Measurements from ENCODE around the gene JDP2. TPM values are rescaled to one million over a fixed set of nuclear protein-coding genes. Genes with fewer than 3 reads are reported as not detected.

JDP2 gene
- polyA plus RNA-seq, 1 of the 3 experiments (the other 2 are of a cell fraction), result 22.3 TPM

DNA sequence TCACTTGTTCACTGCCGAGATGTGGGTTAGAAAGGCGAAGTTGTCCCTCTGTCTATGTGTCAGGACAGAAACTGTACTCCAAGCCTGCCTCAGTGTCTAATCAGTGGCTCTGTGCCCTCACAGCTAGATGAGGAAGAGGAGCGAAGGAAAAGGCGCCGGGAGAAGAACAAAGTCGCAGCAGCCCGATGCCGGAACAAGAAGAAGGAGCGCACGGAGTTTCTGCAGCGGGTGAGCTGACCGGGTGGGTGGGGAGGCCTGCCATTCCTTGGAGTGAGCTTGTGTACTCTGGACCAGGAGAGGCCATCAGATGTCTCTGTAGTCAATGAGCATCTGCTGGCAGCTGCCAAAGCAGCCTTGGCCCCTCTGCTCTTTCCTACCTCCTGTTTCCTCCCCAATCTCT, 33.5 kb downstream of the JDP2 start:
- no peak for TF ChIP-seq YY1 (IDR thresholded peaks at IDR 0.05; ENCODE audit: low read depth)
- Histone ChIP-seq H3K4me1 (ENCODE audit: control insufficient read depth in 1 of 2, insufficient read depth in 2 of 2, low read depth in 1 of 2, low read length in 1 of 2) (peaks cover 0 to 15% of the 10 kb centered on the region in 2 experiments; a peak in 1 of 4 replicates), H3K36me3 (replicated peaks in 1 of 2; ENCODE audit: control insufficient read depth in 1 of 2, insufficient read depth in 2 of 2, low read length in 1 of 2) (peaks cover 6 to 12% of the 10 kb centered on the region in 2 experiments), H3K9me2 (no peaks in the 10 kb centered on the region), H3K79me2 (ENCODE audit: insufficient read depth) (peaks cover 10% of the 10 kb centered on the region; the same call in 1 of the 2 replicates), H3K27ac (ENCODE audit: low read depth in 2 of 2, low read length in 1 of 2) (no peak overlapping the region), H3K27me3 (ENCODE audit: insufficient read depth) (no peaks in the 10 kb centered on the region), H3K4me2 (no peak overlapping the region), H4K20me1 (ENCODE audit: insufficient read depth) (peaks cover 68% of the 10 kb centered on the region), H2AFZ (ENCODE audit: low read depth) (no peak overlapping the region), H3K9me3 (no peaks in the 10 kb centered on the region), H3K4me3 (ENCODE audit: low read depth in 2 of 2, low read length in 1 of 2) (no peak overlapping the region), H3K9ac (no peak overlapping the region), H3F3A (replicated peaks; ENCODE audit: insufficient read depth) (no peaks in the 10 kb centered on the region)
- WGBS (ENCODE audit: low lambda C conversion rate), result 94% methylated on average over 12 of the region's 12 CpGs
- no peak for DNase-seq
- POLR2A ChIA-PET, result no interaction called here
- CTCF ChIA-PET, result interaction anchor here (0.7 to 1.3 kb wide), 4 partner anchors 27 to 601 kb away, joined by 3 to 8 read pairs (median 4); no protein-coding TSS in a partner anchor

DNA sequence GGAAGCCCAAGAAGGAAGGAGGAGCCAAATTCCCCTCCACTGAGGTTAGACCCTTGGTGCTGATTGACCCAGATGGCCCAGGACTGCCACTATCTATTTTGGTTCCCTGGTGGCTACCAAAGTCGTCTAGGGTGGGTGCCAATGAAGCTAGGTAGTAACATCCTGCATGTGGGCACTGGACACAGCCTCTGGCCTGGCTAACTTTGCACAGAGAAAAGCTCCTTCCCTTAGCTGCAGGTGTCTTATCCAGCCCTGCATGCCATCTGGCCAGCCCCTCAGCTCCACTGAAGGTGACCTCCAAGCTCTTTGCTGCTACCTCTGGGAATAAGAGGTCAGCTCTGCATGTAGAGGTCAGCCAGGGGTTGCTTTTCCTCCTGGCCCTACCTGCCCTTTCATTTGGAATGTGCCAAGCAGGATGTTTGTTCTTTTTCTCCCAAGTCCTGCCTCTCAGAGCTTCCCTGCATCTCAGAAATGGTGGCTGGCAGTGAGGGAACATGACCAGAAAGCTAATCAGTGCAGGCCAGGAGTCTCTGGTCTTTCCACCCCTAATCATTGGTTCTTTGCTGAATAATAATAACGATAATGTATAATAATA, 34.0 kb downstream of the JDP2 start:
- POLR2A ChIA-PET, result no interaction called here
- Histone ChIP-seq H3K9me2 (no peaks in the 10 kb centered on the region), H3K36me3 (replicated peaks in 1 of 2; ENCODE audit: control insufficient read depth in 1 of 2, insufficient read depth in 2 of 2, low read length in 1 of 2) (peaks cover 6 to 12% of the 10 kb centered on the region in 2 experiments), H2AFZ (ENCODE audit: low read depth) (no peak overlapping the region), H3K4me3 (ENCODE audit: low read depth in 2 of 2, low read length in 1 of 2) (no peak overlapping the region), H3K79me2 (ENCODE audit: insufficient read depth) (peaks cover 6% of the 10 kb centered on the region; the same call in 1 of the 2 replicates), H3K27me3 (ENCODE audit: insufficient read depth) (no peaks in the 10 kb centered on the region), H3K27ac (ENCODE audit: low read depth in 2 of 2, low read length in 1 of 2) (no peak overlapping the region), H3K9me3 (no peaks in the 10 kb centered on the region), H3K9ac (no peak overlapping the region), H3K4me1 (ENCODE audit: control insufficient read depth in 1 of 2, insufficient read depth in 2 of 2, low read depth in 1 of 2, low read length in 1 of 2) (peaks cover 0 to 10% of the 10 kb centered on the region in 2 experiments; a peak in 1 of 4 replicates), H3F3A (replicated peaks; ENCODE audit: insufficient read depth) (no peaks in the 10 kb centered on the region), H4K20me1 (ENCODE audit: insufficient read depth) (peaks cover 65% of the 10 kb centered on the region), H3K4me2 (no peak overlapping the region)
- no peak for DNase-seq
- WGBS (ENCODE audit: low lambda C conversion rate), result 73% methylated on average over 2 of the region's 2 CpGs
- no peak for TF ChIP-seq MEF2A (IDR thresholded peaks at IDR 0.05; ENCODE audit: borderline replicate concordance, low read depth)
- CTCF ChIA-PET, result interaction anchor here (0.7 to 1.3 kb wide), 4 partner anchors 27 to 602 kb away, joined by 3 to 8 read pairs (median 4); no protein-coding TSS in a partner anchor

DNA sequence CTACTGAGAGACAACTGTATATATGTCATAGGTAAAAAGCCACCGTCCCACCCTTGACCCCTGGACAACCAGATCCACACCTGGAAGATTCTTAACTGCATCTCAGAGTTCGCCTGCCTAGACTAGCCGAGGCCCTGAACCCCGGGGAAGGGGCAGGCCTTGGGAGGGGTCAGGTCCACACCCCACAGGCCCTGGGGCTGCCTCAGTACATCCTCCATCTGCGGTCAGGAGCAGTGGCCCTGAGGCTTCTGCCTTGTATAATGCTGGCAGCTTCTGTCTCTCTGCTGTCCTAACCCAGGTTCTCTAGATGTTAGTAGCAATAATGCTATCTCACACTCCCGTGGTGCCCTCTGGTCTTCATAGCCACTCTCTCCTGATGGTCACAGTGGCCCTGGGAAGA, 36.8 kb downstream of the JDP2 start:
- no peaks in the 10 kb centered on the region for H3K9me2 ChIP-seq
- DNase-seq, result no peak
- H3K4me2 ChIP-seq, result no peak overlapping the region
- no peak overlapping the region for H3K4me3 ChIP-seq (ENCODE audit: low read depth in 2 of 2, low read length in 1 of 2)
- no peak overlapping the region for H3K9ac ChIP-seq
- H3K9me3 ChIP-seq, result no peaks in the 10 kb centered on the region
- 100% methylated on average over 3 of the region's 6 CpGs for WGBS (ENCODE audit: low lambda C conversion rate)
- H2AFZ ChIP-seq (ENCODE audit: low read depth), result no peak overlapping the region
- ChIA-PET CTCF (interaction anchor here (0.7 to 1.6 kb wide), 2 partner anchors 24 to 158 kb away, joined by 5 read pairs; no protein-coding TSS in a partner anchor), POLR2A (no interaction called here)
- TF ChIP-seq YY1 (IDR thresholded peaks at IDR 0.05; ENCODE audit: low read depth) (no peak), TAF1 (IDR thresholded peaks at IDR 0.05; ENCODE audit: borderline replicate concordance, low read depth, low read length) (no peak), RAD21 (IDR thresholded peaks at IDR 0.05; ENCODE audit: low read length) (no peak)
- TF ChIP-seq, protein P1, sequence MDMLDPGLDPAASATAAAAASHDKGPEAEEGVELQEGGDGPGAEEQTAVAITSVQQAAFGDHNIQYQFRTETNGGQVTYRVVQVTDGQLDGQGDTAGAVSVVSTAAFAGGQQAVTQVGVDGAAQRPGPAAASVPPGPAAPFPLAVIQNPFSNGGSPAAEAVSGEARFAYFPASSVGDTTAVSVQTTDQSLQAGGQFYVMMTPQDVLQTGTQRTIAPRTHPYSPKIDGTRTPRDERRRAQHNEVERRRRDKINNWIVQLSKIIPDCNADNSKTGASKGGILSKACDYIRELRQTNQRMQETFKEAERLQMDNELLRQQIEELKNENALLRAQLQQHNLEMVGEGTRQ (IDR thresholded peaks at IDR 0.05; ENCODE audit: borderline replicate concordance, low read depth, low read length), result no peak
- H3K4me1 ChIP-seq (ENCODE audit: control insufficient read depth in 1 of 2, insufficient read depth in 2 of 2, low read depth in 1 of 2, low read length in 1 of 2), result no peaks in the 10 kb centered on the region
- H3F3A ChIP-seq (replicated peaks; ENCODE audit: insufficient read depth), result no peaks in the 10 kb centered on the region
- peaks cover 52% of the 10 kb centered on the region for H4K20me1 ChIP-seq (ENCODE audit: insufficient read depth)
- peaks cover 6 to 20% of the 10 kb centered on the region in 2 experiments for H3K36me3 ChIP-seq (replicated peaks in 1 of 2; ENCODE audit: control insufficient read depth in 1 of 2, insufficient read depth in 2 of 2, low read length in 1 of 2)
- no peaks in the 10 kb centered on the region for H3K27me3 ChIP-seq (ENCODE audit: insufficient read depth)
- H3K27ac ChIP-seq (ENCODE audit: low read depth in 2 of 2, low read length in 1 of 2), result no peak overlapping the region
- peaks cover under 1% of the 10 kb centered on the region; the same call in 1 of the 2 replicates for H3K79me2 ChIP-seq (ENCODE audit: insufficient read depth)

All from SK-N-SH (cell line).